Epidermal melanocyte (primary cell): ENCODE results near the gene CROCC2.

Source experiments
- DNase-seq: peaks from one replicate; pipeline ENCODE4 v3.0.0; 2011; ENCODE audit warnings: low spot score; ENCODE audit not compliant: insufficient read length

CROCC2 gene

GRCh38 chr2:241034490-241035141 is 128.5 kb downstream of the CROCC2 start:
- no peak for DNase-seq

DNA sequence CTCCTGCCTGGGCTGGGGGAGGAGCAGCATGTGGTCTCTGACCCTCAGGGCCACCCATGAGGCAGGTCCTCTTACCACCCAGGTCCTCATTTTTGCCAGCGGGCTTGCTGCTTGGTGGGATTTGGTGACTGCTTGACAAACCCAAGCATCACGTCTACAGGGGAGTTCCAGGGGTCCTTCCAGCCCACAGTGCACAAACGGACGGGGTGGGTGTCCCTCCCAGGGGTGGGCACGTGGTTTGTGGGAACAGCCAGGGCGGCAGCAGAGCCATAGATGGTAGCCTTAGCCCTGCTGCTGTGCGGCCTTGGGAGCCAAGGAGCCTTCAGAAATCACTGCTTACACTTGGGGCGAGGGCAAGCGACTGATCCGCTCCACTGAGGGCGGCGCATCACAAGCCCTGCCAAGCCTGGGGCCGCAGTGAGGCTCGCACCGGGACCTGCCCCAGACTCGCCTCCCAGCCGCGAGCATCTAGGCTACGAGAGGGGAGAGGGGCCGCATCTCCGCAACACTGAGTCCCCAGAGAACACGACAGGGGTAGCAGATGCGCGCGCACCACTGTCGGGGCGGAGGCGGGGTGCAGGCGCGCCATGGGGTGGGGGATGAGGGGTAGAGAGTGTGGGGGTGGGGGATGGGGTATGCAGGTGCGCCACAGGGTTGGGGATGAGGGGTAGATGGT is 129.1 kb downstream of the CROCC2 start:
- no peak for DNase-seq

DNA sequence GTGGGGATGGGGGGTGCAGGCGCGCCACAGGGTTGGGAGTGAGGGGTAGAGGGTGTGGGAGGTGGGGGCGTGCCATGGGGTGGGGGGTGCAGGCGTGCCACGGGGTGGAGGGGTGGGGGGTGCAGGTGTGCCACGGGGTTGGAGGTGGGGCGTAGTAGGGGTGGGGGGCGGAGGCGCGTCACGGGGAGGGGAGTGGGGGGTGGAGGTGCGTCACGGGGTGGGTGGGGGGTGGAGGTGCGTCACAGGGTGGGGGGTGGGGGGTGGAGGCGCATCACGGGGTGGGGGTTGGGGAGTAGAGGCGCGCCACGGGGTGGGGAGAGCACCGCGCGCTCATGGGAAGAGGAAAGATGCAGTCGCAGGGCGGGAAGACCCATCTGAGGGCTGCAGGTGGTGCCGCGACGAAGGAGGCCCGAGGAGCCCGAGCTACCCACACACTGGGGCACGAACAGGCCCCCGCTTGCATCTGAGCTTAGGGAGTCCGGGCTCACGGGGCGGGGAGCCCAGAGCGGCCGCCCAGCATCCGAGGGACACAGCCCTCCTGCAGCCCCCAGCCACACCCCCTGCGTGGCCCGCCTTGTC is 129.8 kb downstream of the CROCC2 start:
- DNase-seq = no peak

GRCh38 chr2:241036397-241036963 is 130.3 kb downstream of the CROCC2 start:
- no peak for DNase-seq

GRCh38 chr2:241036964-241037421 is 130.9 kb downstream of the CROCC2 start:
- DNase-seq = no peak

- no peak for DNase-seq
Observed at GRCh38 chr2:241037498-241037897, 131.4 kb downstream of the CROCC2 start.

GRCh38 chr2:241038374-241039180 is 132.4 kb downstream of the CROCC2 start:
- DNase-seq = no peak

GRCh38 chr2:241039416-241039815 is 133.3 kb downstream of the CROCC2 start:
- no peak for DNase-seq

DNA sequence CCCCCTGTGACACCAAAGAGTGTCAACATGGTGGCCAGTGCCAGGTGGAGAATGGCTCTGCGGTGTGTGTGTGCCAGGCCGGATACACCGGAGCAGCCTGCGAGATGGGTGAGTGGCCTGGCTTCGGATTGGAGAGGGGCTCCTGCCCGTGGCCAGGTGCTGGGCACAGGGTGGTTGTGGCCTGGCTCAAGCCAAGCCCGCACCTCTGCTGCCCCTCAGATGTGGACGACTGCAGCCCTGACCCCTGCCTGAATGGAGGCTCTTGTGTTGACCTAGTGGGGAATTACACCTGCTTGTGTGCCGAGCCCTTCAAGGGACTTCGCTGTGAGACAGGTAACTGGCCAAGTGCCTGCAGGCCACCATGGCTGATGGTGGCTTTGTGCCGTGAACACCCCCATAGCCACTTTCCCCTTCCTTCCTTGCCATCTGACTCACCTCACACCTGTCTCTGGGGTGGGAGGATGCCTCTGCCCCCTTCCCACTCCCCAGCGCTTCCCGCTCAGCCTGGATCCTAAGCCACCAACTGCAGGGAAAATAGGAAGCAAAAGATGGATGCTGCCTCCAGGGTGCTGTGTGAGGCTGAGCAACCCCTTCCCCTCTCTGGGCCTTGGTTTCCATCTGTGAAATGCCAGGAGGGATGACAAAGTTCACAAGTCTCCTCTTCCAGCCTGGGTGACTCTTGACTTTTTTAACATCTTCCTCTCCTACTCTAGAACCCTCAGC is 134.1 kb downstream of the CROCC2 start:
- DNase-seq = no peak

DNA sequence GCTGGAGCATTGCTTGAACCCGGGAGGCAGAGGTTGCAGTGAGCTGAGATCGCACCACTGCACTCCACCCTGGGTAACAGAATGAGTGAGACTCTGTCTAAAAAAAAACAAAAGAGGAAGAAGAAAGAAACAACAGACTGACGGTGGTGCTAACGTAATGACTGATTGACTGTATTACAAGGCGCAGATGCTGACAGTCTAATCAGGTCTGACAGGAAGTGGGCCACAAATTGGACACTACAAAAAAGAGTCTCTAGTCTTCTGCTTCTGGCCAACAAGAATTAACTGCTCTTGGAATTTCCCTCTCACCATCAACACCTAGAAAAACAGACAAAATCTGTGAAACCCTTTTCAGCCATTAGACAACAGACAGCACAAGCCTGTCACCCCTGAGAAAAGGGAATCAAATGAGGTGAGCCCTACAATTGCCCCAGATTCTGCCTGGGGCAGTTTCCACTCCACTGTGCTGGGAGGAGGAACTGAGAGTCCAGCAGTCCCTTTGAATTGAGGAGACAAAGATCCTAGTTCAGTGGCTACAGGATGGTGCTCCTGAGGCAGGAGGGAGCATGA is 135.5 kb downstream of the CROCC2 start:
- DNase-seq = no peak
